PC-3 (cell line): ENCODE data around the gene METTL17. TPM values are rescaled to one million over a fixed set of nuclear protein-coding genes. Genes with fewer than 3 reads are reported as not detected.

ENCODE experiments used
- ATAC-seq: fragments of 200-7000 bp; cut with Tn5 transposase; 2 replicates; pipeline ENCODE4 v1.9.1; 2020; ENCODE audit warnings: mild to moderate bottlenecking, moderate library complexity
- BruUV-seq: library from RNA; stranded (reverse); fragments of 400-500 nt; replicated peaks from 2 replicates; lab custom pipeline; 2021; lab: Mats Ljungman, UMichigan
- CTCF ChIA-PET: fragments of 300-600 bp; sonication (Branson Sonifier 250); formaldehyde crosslinking; loops from one replicate; lab custom pipeline; 2022; ENCODE audit warnings: antibody characterized with exemption; lab: Charles Lee
- POLR2A ChIA-PET: fragments of 300-600 bp; sonication (Branson Sonifier 250); formaldehyde crosslinking; loops from one replicate; lab custom pipeline; 2022; ENCODE audit warnings: antibody characterized with exemption; ENCODE audit not compliant: unreplicated experiment; lab: Charles Lee
- DNase-seq: peaks from one replicate; pipeline ENCODE4 v3.0.0-alpha.2; 2015
- H2AFZ ChIP-seq: fragments of 300-600 bp; sonication (generic); 2 replicates; pipeline ENCODE4 v1.6.0; 2016; ENCODE audit warnings: antibody characterized with exemption, low read length
- H3F3A ChIP-seq: fragments of 300-600 bp; sonication (generic); one replicate; pipeline ENCODE4 v1.6.0; 2017; ENCODE audit warnings: antibody characterized with exemption, low read length, control low read depth, mild to moderate bottlenecking; ENCODE audit not compliant: unreplicated experiment
- H3K27ac ChIP-seq: fragments of 300-600 bp; sonication (generic); 2 replicates; pipeline ENCODE4 v1.5.1; 2016; ENCODE audit warnings: mild to moderate bottlenecking, low read length
- H3K27me3 ChIP-seq: fragments of 300-600 bp; sonication (generic); 2 replicates; pipeline ENCODE4 v1.6.1; 2016; ENCODE audit warnings: low read length, mixed read lengths
- H3K36me3 ChIP-seq: fragments of 300-600 bp; sonication (generic); 2 replicates; pipeline ENCODE4 v1.6.1; 2016; ENCODE audit warnings: low read depth, mixed run types, low read length, mixed read lengths
- H3K4me1 ChIP-seq: fragments of 300-600 bp; sonication (generic); 2 replicates; pipeline ENCODE4 v1.5.1; 2016; ENCODE audit warnings: low read length; ENCODE audit not compliant: insufficient read depth
- H3K4me2 ChIP-seq: fragments of 300-600 bp; sonication (generic); 2 replicates; pipeline ENCODE4 v1.6.0; 2016; ENCODE audit warnings: low read length
- H3K4me3 ChIP-seq: fragments of 300-600 bp; sonication (generic); 2 replicates; pipeline ENCODE4 v1.5.1; 2016; ENCODE audit warnings: mild to moderate bottlenecking, low read length, mixed read lengths
- H3K79me2 ChIP-seq: fragments of 300-600 bp; sonication (generic); 2 replicates; pipeline ENCODE4 v1.6.1; 2017; ENCODE audit warnings: low read length, mixed read lengths
- H3K9ac ChIP-seq: fragments of 300-600 bp; sonication (generic); 2 replicates; pipeline ENCODE4 v1.6.0; 2016; ENCODE audit warnings: mild to moderate bottlenecking, low read length
- H3K9me2 ChIP-seq: fragments of 300-600 bp; sonication (generic); replicated peaks from 2 replicates; pipeline ENCODE4 v1.6.1; 2016; ENCODE audit warnings: mixed run types, low read length, mixed read lengths
- H3K9me3 ChIP-seq: fragments of 300-600 bp; sonication (generic); 2 replicates; pipeline ENCODE4 v1.6.1; 2016; ENCODE audit warnings: low read length, mixed read lengths
- H4K20me1 ChIP-seq: fragments of 300-600 bp; sonication (generic); 2 replicates; pipeline ENCODE4 v1.6.1; 2016; ENCODE audit warnings: low read length, mixed read lengths
- CTCF ChIP-seq: fragments of 300-600 bp; sonication (generic); conservative IDR thresholded peaks from 2 replicates; pipeline ENCODE4 v1.5.1; 2017; ENCODE audit warnings: antibody characterized with exemption, low read depth, mild to moderate bottlenecking, low read length
- EZH2 ChIP-seq: fragments of 300-600 bp; sonication (generic); IDR thresholded peaks from one replicate; pipeline ENCODE4 v1.6.1; 2017; ENCODE audit warnings: antibody characterized with exemption, mild to moderate bottlenecking, low read length; ENCODE audit not compliant: unreplicated experiment
- EZH2phosphoT487 ChIP-seq: fragments of 300-600 bp; sonication (generic); IDR thresholded peaks from 2 replicates; pipeline ENCODE4 v1.6.1; 2018; ENCODE audit warnings: mild to moderate bottlenecking, antibody characterized with exemption, low read length, borderline replicate concordance
- intact Hi-C: fragments of 100-400 bp; cut with micrococcal nuclease; formaldehyde crosslinking; loops from 2 replicates; pipeline ENCODE4 v1.9.0; 2023
- total RNA-seq: library from RNA; depleted of rRNA; stranded (reverse); fragments of >200 nt; gene quantifications from 2 replicates; pipeline ENCODE4 v1.2.3, GENCODE V29; 2014

Gene METTL17
- total RNA-seq, 1 experiment from 2014 or later: 99.0 TPM

GRCh38 chr14:21018781-21019180 is 29.0 kb downstream of the METTL17 start:
- no peak overlapping the region for H2AFZ ChIP-seq
- no peaks in the 10 kb centered on the region for H3K4me1 ChIP-seq
- no peaks in the 10 kb centered on the region for H3F3A ChIP-seq
- H4K20me1 ChIP-seq: no peaks in the 10 kb centered on the region
- H3K9ac ChIP-seq: no peak overlapping the region
- intact Hi-C loops: no loop called here
- H3K9me2 ChIP-seq: no peaks in the 10 kb centered on the region
- H3K9me3 ChIP-seq: no peaks in the 10 kb centered on the region
- H3K27me3 ChIP-seq: peaks cover 47% of the 10 kb centered on the region
- no TSS peak for BruUV-seq
- CTCF ChIA-PET: no interaction called here
- no peak overlapping the region for H3K27ac ChIP-seq
- H3K4me3 ChIP-seq: no peak overlapping the region
- no peaks in the 10 kb centered on the region for H3K79me2 ChIP-seq
- DNase-seq (no peak), ATAC-seq (no peak)
- H3K36me3 ChIP-seq: no peaks in the 10 kb centered on the region
- POLR2A ChIA-PET: no interaction called here
- TF ChIP-seq CTCF (no peak), EZH2phosphoT487 (no peak), EZH2 (no peak)
- no peak overlapping the region for H3K4me2 ChIP-seq

GRCh38 chr14:21019366-21019765 is 29.6 kb downstream of the METTL17 start:
- H4K20me1 ChIP-seq: no peaks in the 10 kb centered on the region
- ChIA-PET CTCF (no interaction called here), POLR2A (no interaction called here)
- no peak overlapping the region for H3K27ac ChIP-seq
- DNase-seq (no peak), ATAC-seq (no peak)
- no peaks in the 10 kb centered on the region for H3K9me2 ChIP-seq
- no peak overlapping the region for H2AFZ ChIP-seq
- H3K9me3 ChIP-seq: no peaks in the 10 kb centered on the region
- H3K27me3 ChIP-seq: peaks cover 52% of the 10 kb centered on the region
- H3K4me1 ChIP-seq: 0 out of 2 replicates have a peak, but pooled peaks cover under 1% of the 10 kb centered on the region
- H3K4me2 ChIP-seq: no peak overlapping the region
- no peaks in the 10 kb centered on the region for H3K36me3 ChIP-seq
- H3K79me2 ChIP-seq: no peaks in the 10 kb centered on the region
- TF ChIP-seq EZH2 (no peak), EZH2phosphoT487 (no peak), CTCF (no peak)
- no peak overlapping the region for H3K4me3 ChIP-seq
- no peaks in the 10 kb centered on the region for H3F3A ChIP-seq
- H3K9ac ChIP-seq: no peak overlapping the region
- intact Hi-C loops: no loop called here
- BruUV-seq: no TSS peak

- H3K27ac ChIP-seq: no peak overlapping the region
Observed at GRCh38 chr14:21020977-21021545, 31.3 kb downstream of the METTL17 start.

More at GRCh38 chr14:21020977-21021545, 31.3 kb downstream of the METTL17 start:
- Histone ChIP-seq H3K36me3 (no peaks in the 10 kb centered on the region), H2AFZ (no peak overlapping the region), H3K4me1 (0 out of 2 replicates have a peak, but pooled peaks cover 4% of the 10 kb centered on the region), H3K79me2 (no peaks in the 10 kb centered on the region), H3K4me3 (no peak overlapping the region), H3K4me2 (no peak overlapping the region), H3K9ac (no peak overlapping the region), H3K27me3 (peaks cover 65% of the 10 kb centered on the region), H3K9me3 (no peaks in the 10 kb centered on the region), H3F3A (no peaks in the 10 kb centered on the region), H3K9me2 (no peaks in the 10 kb centered on the region), H4K20me1 (no peaks in the 10 kb centered on the region)
- ChIA-PET CTCF (no interaction called here), POLR2A (no interaction called here)
- TF ChIP-seq EZH2phosphoT487 (no peak), EZH2 (no peak), CTCF (no peak)
- intact Hi-C loops: no loop called here
- DNase-seq (no peak), ATAC-seq (no peak)
- no TSS peak for BruUV-seq
